Measurements from ENCODE around the gene LRRC63.
A peak's percentile ranks its signal among the peaks of the same experiment; 100 is the strongest.
"Not testable (repeated sequence)": the region's sequence is repeated elsewhere in the genome, so short reads cannot be mapped to it uniquely, and the experiment has no call there.

LRRC63 gene

GRCh38 chr13:46181840-46182490 is 29.8 kb upstream of the LRRC63 start, which contains the start of gene LCP1:
LCP1 (minus strand) TSS chr13:46182177; CDS start chr13:46159662, 22,515 bp downstream.
- DNase-seq = no peak

- DNase-seq = no peak
Measured at GRCh38 chr13:46182491-46182877, 29.2 kb upstream of the LRRC63 start.

GRCh38 chr13:46183018-46183946 is 28.4 kb upstream of the LRRC63 start:
- no peak for DNase-seq

GRCh38 chr13:46184277-46184699 is 27.4 kb upstream of the LRRC63 start:
- peak; percentile 14 for DNase-seq

- DNase-seq = no peak
Measured at GRCh38 chr13:46185634-46186033, 26.1 kb upstream of the LRRC63 start.

GRCh38 chr13:46192412-46192811 is 19.3 kb upstream of the LRRC63 start:
- DNase-seq = no peak

GRCh38 chr13:46195016-46195415 is 16.7 kb upstream of the LRRC63 start:
- DNase-seq = no peak

GRCh38 chr13:46197299-46198048 is 14.3 kb upstream of the LRRC63 start:
- DNase-seq = no peak

- no peak for DNase-seq
Measured at GRCh38 chr13:46198696-46199193, 13.0 kb upstream of the LRRC63 start.

GRCh38 chr13:46202188-46202795 is 9.4 kb upstream of the LRRC63 start:
- no peak for DNase-seq

GRCh38 chr13:46202966-46203365 is 8.8 kb upstream of the LRRC63 start:
- no peak for DNase-seq

GRCh38 chr13:46206143-46206542 is 5.6 kb upstream of the LRRC63 start:
- no peak for DNase-seq

GRCh38 chr13:46207828-46208227 is 3.9 kb upstream of the LRRC63 start:
- no peak for DNase-seq

GRCh38 chr13:46210362-46211083 is 1.2 kb upstream of the LRRC63 start:
- DNase-seq = no peak

- no peak for DNase-seq
Measured at GRCh38 chr13:46211116-46211482, 629 bp upstream of the LRRC63 start.

GRCh38 chr13:46213242-46213641 is 1.5 kb downstream of the LRRC63 start:
- no peak for DNase-seq

- not testable (repeated sequence) for DNase-seq
Measured at GRCh38 chr13:46214741-46215140, 3.0 kb downstream of the LRRC63 start.

GRCh38 chr13:46220234-46220633 is 8.5 kb downstream of the LRRC63 start:
- DNase-seq = not testable (repeated sequence)

- DNase-seq = no peak
Measured at GRCh38 chr13:46229251-46229650, 17.5 kb downstream of the LRRC63 start.

GRCh38 chr13:46232281-46232680 is 20.6 kb downstream of the LRRC63 start:
- peak; percentile 23 for DNase-seq

GRCh38 chr13:46235286-46235685 is 23.6 kb downstream of the LRRC63 start:
- no peak for DNase-seq

GRCh38 chr13:46265292-46265691 is 53.6 kb downstream of the LRRC63 start:
- no peak for DNase-seq

Measured in HCEC 1CT (cell line).